Stimulated activated CD8-positive, alpha-beta memory T cell treated with anti-CD3 and anti-CD28 coated beads, Interleukin-12 subunit alpha, Interleukin-12 subunit beta, amount 100 ng/mL, for 24 hours (primary cell): ENCODE measurements around the gene ZNF419.
"Not testable (repeated sequence)": the region's sequence is repeated elsewhere in the genome, so short reads cannot be mapped to it uniquely, and the experiment has no call there.

Experiments used
- DNase-seq: peaks from one replicate; pipeline ENCODE4 v3.0.0-alpha.2; 2020; ENCODE audit errors: extremely low read depth

Gene ZNF419

DNA sequence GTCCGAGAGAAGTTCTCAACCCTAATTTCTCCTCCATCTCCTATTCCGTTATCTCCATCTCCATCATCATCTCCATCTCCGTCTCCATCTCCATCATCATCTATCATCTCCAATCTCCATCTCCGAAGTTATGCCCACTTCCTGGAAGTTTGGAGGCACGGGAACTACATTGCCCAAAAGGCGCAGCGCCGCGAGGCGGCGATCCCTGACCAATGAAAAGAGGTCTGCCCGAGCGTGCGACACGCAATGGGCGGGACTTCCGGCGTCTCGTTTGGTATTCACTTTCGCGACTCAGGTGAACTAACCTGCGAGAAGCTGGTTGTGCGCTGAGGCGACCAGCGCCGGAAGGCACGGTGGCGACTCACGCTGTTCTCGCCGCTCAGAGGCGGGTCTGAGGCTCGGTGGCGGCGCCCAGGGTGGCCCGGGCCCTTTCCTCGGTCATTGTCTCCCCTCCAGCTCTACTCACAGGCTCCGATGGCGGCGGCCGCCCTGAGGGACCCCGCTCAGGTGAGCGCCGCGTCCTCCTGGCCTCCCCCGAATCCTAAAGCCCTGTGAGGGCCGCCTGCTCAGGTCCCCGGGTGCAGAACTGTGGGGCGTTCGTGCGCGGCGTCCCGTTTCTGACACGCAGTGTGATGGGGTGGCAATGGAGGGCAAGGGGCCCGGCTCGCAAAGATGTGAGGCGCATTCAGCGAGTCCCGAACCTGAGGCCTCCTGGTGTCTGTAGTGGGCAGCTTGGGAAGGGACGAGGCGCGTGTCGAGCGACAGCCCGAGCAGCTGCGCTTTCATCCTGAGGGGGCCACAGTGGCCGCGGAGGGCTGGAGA is at the start of gene ZNF419:
Gene ZNF419 (plus strand): TSS at position 274 of the 822 bp plus-strand sequence. CDS start 201 bp downstream, at position 475.
- DNase-seq = peak; percentile 82

- no peak for DNase-seq
These were observed 49.6 kb upstream of the ZNF419 start for GRCh38 chr19:57437931-57438330.

- DNase-seq = no peak
These were observed 48.6 kb upstream of the ZNF419 start for GRCh38 chr19:57438925-57439324.

GRCh38 chr19:57441979-57442752 is 45.4 kb upstream of the ZNF419 start:
- DNase-seq = no peak

GRCh38 chr19:57443121-57443696 is 44.3 kb upstream of the ZNF419 start:
- no peak for DNase-seq

- DNase-seq = no peak
These were observed 35.2 kb upstream of the ZNF419 start for GRCh38 chr19:57452307-57452706.

DNA sequence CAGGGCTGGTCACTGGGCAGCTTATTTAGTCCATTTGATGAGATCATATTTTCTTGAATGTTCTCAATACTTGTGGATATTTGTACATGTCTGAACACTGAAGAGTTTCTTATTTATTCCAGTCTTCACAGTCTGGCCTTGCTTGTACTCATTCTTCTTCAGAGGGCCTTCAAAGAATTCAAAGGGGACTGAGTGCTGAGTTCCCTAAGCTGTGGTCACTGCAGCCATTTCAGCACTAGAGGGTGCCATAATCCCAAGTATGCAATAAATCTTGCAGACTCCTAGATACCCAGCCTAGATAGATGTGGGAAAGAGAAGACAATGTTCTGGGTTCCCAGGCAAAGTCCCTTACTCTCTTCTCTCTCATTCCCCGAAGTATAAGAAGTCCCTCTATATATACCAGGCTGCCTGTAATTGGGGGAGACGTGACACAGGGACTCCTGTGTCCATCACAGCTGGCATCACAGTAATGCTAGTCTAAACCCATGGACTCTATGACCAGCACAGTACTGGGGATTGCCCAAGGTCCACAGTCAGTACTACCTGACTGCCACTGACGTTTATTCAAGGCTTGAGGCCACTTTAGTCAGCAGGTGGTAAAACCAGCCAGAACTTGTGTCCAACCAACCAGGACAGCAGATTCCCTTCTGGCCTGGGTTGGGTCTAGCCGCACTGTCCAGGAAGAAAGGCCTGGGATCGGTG is 21.7 kb upstream of the ZNF419 start:
- DNase-seq = no peak

- no peak for DNase-seq
These were observed 21.1 kb upstream of the ZNF419 start for GRCh38 chr19:57466489-57466888.

GRCh38 chr19:57473646-57474045 is 13.9 kb upstream of the ZNF419 start:
- no peak for DNase-seq

GRCh38 chr19:57477191-57478008 is 10.2 kb upstream of the ZNF419 start, which contains the start of gene ZNF772:
ZNF772 (minus strand) TSS chr19:57477566; CDS start chr19:57477309, 257 bp downstream.
- peak; percentile 72 for DNase-seq

GRCh38 chr19:57488299-57488644 is 722 bp downstream of the ZNF419 start:
- not testable (repeated sequence) for DNase-seq

- DNase-seq = not testable (repeated sequence)
These were observed 11.8 kb downstream of the ZNF419 start for GRCh38 chr19:57499332-57499679.

DNA sequence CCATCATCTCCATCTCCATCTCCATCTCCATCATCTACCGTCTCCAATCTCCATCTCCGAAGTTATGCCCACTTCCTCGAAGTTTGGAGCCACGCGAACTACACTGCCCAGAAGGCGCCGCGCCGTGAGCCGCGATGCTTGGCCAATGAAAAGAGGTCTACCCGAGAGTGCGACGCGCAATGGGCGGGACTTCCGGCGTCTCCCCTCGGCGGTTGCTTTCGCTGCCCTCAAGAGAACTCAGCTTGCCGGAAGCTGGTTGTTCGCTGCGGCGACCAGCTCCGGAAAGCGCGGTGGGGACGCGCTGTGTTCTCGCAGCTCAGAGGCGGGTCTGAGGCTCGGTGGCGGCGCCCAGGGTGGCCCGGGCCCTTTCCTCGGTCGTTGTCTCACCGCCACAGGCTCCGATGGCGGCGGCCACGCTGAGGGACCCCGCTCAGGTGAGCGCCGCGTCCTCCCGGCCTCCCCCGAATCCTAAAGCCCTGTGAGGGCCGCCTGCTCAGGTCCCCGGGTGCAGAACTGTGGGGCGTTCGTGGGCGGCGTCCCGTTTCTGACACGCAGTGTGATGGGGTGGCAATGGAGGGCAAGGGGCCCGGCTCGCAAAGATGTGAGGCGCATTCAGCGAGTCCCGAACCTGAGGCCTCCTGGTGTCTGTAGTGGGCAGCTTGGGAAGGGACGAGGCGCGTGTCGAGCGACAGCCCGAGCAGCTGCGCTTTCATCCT is 12.3 kb downstream of the ZNF419 start, which contains the start of gene ZNF773:
Gene ZNF773 (plus strand): TSS at position 259 of the 716 bp plus-strand sequence. CDS start 143 bp downstream, at position 402.
- DNase-seq = peak; percentile 89

- not testable (repeated sequence) for DNase-seq
These were observed 12.8 kb downstream of the ZNF419 start for GRCh38 chr19:57500400-57500799.

- DNase-seq = no peak
These were observed 18.6 kb downstream of the ZNF419 start for GRCh38 chr19:57506163-57506562.

DNA sequence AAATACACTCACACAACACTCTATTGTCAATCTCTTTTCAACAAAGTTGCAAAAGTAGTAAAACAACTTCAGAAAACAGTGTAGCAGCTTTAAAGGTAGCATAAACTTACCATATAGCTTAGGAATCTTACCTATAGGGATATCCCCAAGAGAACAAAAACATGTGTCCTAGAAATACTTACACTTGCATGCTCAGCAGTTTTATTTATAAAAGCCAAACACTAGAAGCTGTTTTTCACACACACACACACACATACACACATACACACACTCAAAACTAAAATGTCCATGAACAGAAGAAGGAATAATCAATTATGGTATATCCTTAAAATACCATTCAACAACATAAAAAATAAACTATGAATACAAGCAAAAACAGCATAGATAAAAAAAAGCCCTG is 23.9 kb downstream of the ZNF419 start:
- no peak for DNase-seq

DNA sequence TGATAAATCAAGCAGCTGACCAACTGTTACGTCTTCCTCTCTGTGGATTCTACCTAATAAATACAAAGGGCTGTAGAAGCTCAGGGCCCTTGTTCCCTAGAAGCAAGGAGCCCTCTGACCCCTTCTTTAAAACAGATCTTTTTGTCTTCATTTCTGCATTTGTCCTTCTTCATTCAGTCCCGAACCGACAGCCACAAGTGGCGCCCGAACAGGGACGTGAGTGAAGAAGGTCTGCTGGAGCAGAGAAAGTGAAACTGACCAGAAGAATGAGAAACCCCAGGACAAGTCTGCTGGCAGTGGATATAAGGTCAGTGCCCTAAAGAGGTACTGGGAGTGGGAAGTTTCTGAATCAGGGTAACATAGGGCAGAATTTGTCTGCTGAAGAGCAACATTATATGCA is 25.3 kb downstream of the ZNF419 start:
- DNase-seq = no peak

- no peak for DNase-seq
These were observed 27.7 kb downstream of the ZNF419 start for GRCh38 chr19:57515255-57515654.

DNA sequence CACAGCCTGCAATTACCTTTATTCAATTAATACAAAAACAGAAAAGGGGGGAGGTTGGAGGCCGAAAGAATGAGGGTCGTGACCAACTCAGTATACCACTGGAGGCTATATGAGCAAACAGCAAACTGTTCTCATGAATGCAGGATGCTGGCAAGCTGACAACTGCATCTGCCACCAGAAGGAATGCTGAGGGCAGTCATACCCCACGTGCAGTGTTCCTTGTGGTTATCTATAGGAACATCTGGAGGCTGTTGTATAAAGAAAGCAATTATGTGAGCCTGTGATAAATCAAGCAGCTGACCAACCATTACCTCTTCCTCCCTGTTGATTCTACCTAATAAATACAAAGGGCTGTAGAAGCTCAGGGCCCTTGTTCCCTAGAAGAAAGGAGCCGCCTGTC is 30.5 kb downstream of the ZNF419 start:
- not testable (repeated sequence) for DNase-seq
